Thoracic aorta (tissue), 2 donors: ENCODE results near the gene NPB. TPM values are rescaled to one million over a fixed set of nuclear protein-coding genes. Genes with fewer than 3 reads are reported as not detected.

ENCODE experiments used
- ATAC-seq: fragments of 150-250 bp; one replicate; pipeline ENCODE4 v1.8.0; 2017; ENCODE audit warnings: low read depth; ENCODE audit not compliant: insufficient number of reproducible peaks, low FRiP score
- DNase-seq: peaks from one replicate; pipeline ENCODE4 v3.0.0-alpha.2; 2020; ENCODE audit warnings: low spot score
- H3K27ac ChIP-seq, 2 donors: fragments of 200-600 bp; sonication (generic); 1 replicate in 1 of 2; 2 replicates in 1 of 2; pipeline ENCODE4 v1.5.1; 2016; ENCODE audit warnings: mild to moderate bottlenecking in 2 of 2, moderate library complexity in 2 of 2
- H3K27me3 ChIP-seq: fragments of 200-600 bp; sonication (generic); replicated peaks from 2 replicates; pipeline ENCODE4 v1.6.0; 2016; ENCODE audit warnings: mild to moderate bottlenecking; ENCODE audit not compliant: insufficient read depth
- H3K36me3 ChIP-seq: fragments of 200-600 bp; sonication (generic); one replicate; pipeline ENCODE4 v1.5.1; 2016
- H3K4me1 ChIP-seq, 2 donors: fragments of 200-600 bp; sonication (generic); 1 replicate in 1 of 2; 2 replicates in 1 of 2; pipeline versions ENCODE4 v1.5.1 to v1.6.0; 2016; ENCODE audit warnings: low read depth in 2 of 2, mild to moderate bottlenecking in 1 of 2; ENCODE audit not compliant: control insufficient read depth in 1 of 2
- H3K4me3 ChIP-seq: fragments of 200-600 bp; sonication (generic); 2 replicates; pipeline ENCODE4 v1.5.1; 2016; ENCODE audit warnings: mild to moderate bottlenecking
- H3K9me3 ChIP-seq: fragments of 200-600 bp; sonication (generic); 2 replicates; pipeline ENCODE4 v1.5.1; 2016
- total RNA-seq, 2 donors: library from RNA; depleted of rRNA; stranded (reverse); fragments of >200 nt; gene quantifications; one replicate each; pipeline versions ENCODE4 v1.1.0 to v1.2.3, GENCODE V29; 2016
- TF ChIP-seq, protein P1 (sequence below): fragments of 200-600 bp; sonication (generic); IDR thresholded peaks from one replicate; pipeline ENCODE4 v1.5.1; 2019; ENCODE audit warnings: antibody characterized with exemption

Gene NPB
- total RNA-seq, 2 donors from 2014 or later, result 0.35 to 2.6 TPM

DNA sequence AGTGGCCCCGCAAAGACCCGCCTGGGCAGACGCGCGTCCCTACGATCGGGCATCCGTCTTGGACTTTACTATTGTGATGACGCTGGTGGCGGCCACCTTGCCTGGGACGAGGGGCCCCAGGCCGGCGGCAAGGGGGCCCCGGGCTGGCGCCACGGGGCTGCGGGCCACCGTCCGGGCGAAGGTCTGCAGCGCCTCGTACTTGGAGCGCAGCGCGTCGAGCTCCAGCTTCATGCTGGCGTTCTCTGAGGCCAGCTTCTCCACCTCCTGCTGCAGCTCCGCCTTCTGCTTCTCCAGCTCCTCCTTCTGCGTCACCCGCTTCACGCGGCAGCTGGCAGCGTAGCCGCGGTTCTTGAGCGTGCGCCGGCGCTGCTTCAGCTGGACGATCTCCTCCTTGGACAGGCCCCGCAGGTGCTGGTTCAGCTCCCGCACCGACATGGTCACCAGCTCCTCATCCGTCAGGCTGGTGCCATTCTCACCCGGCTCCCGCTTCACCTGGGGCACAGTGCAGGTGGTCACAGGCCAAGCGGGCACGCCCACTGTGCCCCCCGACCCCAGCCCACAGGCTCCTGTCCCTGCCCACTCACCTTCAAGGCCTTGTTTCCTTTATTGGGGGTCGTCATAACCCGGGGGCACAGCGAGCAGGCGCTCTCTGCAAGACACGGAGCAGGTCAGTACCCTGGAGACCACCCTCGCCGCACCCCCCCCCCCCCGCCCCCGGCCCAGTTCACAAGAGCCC, 20.7 kb downstream of the NPB start:
- Histone ChIP-seq H3K36me3 (peaks cover 17% of the 10 kb centered on the region), H3K4me3 (peak overlapping the region; percentile 62), H3K27me3 (no peaks in the 10 kb centered on the region), H3K4me1 (peaks cover 39 to 50% of the 10 kb centered on the region in 2 donors), H3K27ac (peak overlapping the region in 1 of 2 donors; percentile 50), H3K9me3 (no peaks in the 10 kb centered on the region)
- no peak for DNase-seq
- ATAC-seq, result no peak
- TF ChIP-seq, protein P1, sequence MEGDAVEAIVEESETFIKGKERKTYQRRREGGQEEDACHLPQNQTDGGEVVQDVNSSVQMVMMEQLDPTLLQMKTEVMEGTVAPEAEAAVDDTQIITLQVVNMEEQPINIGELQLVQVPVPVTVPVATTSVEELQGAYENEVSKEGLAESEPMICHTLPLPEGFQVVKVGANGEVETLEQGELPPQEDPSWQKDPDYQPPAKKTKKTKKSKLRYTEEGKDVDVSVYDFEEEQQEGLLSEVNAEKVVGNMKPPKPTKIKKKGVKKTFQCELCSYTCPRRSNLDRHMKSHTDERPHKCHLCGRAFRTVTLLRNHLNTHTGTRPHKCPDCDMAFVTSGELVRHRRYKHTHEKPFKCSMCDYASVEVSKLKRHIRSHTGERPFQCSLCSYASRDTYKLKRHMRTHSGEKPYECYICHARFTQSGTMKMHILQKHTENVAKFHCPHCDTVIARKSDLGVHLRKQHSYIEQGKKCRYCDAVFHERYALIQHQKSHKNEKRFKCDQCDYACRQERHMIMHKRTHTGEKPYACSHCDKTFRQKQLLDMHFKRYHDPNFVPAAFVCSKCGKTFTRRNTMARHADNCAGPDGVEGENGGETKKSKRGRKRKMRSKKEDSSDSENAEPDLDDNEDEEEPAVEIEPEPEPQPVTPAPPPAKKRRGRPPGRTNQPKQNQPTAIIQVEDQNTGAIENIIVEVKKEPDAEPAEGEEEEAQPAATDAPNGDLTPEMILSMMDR, result no peak

DNA sequence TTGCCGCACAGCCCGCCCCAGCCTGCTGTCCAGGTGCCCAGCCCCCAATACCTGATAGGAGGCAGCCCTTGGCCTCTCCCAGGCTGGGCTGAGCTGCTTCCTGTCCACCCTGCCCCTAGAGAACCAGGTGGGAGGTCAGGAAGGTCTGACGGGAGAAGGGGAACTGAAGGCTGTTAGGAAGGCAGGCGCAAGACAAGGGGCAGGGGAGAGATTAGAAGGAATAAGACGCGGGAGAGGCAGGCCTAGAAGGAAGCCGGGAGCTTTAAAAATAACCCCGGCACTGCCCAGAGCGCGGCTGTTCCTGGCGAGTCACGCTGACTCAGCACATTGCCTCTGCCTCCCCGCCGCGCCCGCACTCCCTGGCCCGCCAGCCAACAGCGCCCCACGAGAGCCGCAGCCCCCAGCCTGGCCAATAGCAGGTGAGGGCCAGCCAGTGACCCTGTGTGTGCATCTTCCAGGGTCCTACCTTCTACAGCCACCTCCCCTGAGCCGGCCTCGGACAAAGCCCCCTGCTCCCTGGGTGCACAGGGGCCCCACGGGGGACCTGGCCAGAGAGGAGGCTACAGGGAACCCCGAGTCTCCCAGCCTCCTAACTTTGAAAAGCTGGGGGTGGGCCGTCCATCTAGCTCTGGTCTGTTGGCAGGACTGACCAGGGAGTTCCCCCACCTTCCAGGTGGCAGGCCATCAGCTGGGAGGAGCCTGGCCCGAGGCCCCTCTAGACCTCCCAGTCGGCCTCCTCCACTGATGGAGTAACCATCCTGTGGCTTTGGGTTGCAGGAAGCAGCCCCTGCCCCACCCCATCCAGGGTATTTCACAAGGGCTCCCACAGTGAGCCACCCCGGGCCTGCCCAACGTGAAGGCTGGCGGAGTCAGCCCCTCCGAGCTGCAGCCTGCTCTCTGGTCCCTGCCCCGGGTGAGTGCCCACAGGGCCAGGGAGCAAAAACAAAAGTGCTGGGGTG, 21.5 kb downstream of the NPB start:
- TF ChIP-seq, protein P1, result no peak
- ATAC-seq (no peak), DNase-seq (no peak)
- Histone ChIP-seq H3K4me1 (peaks cover 41 to 54% of the 10 kb centered on the region in 2 donors), H3K36me3 (peaks cover 17% of the 10 kb centered on the region), H3K27me3 (no peaks in the 10 kb centered on the region), H3K9me3 (no peaks in the 10 kb centered on the region), H3K4me3 (peak overlapping the region; percentile 62), H3K27ac (peak overlapping the region in 1 of 2 donors; percentile 50)

DNA sequence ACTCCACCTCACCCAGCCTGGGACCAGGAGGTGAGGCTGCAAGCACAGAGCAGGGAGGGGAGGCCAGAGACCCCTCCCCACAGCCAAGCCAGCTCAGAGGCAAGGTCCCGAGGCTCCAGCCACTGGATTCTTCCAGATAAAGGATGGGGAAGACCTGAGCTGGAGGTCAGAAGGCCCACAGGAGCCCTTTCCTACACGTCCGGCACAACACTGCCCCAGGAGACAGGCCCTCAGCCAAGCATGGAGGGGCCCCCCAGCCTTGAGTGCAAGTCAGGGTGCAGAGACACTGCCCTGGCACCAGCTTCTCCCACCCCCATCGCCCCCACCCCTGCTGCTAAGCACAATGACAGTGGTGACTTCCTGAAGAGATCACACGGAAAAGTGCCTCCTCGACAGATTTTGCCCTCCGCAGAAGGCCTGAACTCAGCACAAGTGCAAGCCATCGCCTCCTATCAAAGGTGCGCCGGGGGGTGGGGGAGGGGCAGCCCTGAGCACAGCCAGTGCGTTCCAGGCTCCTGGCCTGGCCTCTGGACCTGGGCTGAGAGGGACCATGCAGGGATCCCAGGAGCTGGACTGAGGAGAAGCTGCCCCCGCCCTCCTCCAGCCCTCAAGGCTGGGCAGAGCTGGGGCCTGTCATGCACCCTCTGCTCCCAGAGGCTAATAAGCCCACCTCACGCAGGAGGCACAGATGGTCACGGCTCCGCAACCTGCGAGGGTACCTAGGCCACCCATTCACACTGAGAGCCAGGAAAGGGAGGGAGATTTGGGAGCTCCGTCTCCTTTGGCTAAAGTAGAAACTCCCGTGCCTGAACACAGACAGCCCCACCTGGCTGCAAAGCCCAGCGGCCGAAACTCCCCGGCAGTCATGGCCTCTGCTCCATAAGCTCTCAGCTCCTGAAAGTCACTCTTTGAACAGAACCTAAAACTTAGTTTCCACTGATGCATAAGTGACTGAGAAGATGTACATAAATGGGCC, 22.8 kb downstream of the NPB start:
- H3K9me3 ChIP-seq, result no peaks in the 10 kb centered on the region
- TF ChIP-seq, protein P1, result no peak
- ATAC-seq (no peak), DNase-seq (no peak)
- H3K4me1 ChIP-seq, result peaks cover 41 to 55% of the 10 kb centered on the region in 2 donors
- H3K27ac ChIP-seq, result no peak overlapping the region
- H3K36me3 ChIP-seq, result peaks cover 17% of the 10 kb centered on the region
- no peaks in the 10 kb centered on the region for H3K27me3 ChIP-seq
- H3K4me3 ChIP-seq, result no peak overlapping the region

DNA sequence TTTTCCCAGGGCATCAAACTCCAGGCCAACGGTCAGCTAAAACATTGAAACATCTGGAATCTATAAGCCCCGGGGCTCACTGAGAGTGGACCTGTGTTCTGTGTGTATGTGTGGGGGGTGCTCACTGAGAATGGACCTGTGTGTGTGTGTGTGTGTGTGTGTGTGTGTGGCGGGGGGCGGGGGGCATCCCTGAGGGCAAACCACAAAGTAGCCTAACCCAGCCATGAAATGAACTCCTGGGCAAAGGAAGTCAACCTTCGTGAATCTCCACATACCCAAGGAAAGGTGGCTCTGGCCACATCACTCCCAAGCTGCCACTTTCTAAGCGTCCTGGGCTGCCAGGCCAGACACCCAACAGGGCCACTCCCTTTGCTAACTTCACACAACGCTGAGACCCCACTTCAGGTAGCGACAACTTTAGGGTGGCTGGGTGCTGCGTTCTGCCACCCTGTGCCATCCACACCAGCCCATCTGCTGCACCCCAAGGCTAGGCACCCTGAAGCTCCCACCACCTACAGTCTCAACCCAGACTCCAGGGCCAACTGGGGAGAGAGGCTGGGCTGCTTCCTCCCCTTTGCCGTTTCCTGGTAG, 23.9 kb downstream of the NPB start:
- no peaks in the 10 kb centered on the region for H3K9me3 ChIP-seq
- H3K4me1 ChIP-seq, result peaks cover 38 to 55% of the 10 kb centered on the region in 2 donors
- no peaks in the 10 kb centered on the region for H3K27me3 ChIP-seq
- ATAC-seq (no peak), DNase-seq (no peak)
- H3K4me3 ChIP-seq, result peak overlapping the region; percentile 82
- H3K36me3 ChIP-seq, result peaks cover 10% of the 10 kb centered on the region
- TF ChIP-seq, protein P1, result no peak
- peak overlapping the region; percentile 81 to 82 for H3K27ac ChIP-seq
